ENCODE results near the gene EPS8L2. TPM values are rescaled to one million over a fixed set of nuclear protein-coding genes. Genes with fewer than 3 reads are reported as not detected.

EPS8L2 gene
- total and polyA plus RNA-seq, 2 of the 8 experiments (the other 6 are each of a cell fraction or from before 2014, with no cell fraction given): 38.5 to 57.0 TPM

- Histone ChIP-seq H3K27ac (ENCODE audit: low read depth, low read length) (no peak overlapping the region), H2AFZ (ENCODE audit: low read length) (no peak overlapping the region), H2AK5ac (ENCODE audit: low read depth, low read length) (no peak overlapping the region), H3K4me3 (ENCODE audit: extremely low read depth in 1 of 4, insufficient read depth in 2 of 4, low read depth in 3 of 4, low read length in 4 of 4) (no peak overlapping the region), H3K4me1 (replicated peaks in 1 of 4; ENCODE audit: control insufficient read depth in 3 of 4, insufficient read depth in 4 of 4, low read length in 3 of 4) (peaks cover 0 to 2% (median 0%) of the 10 kb centered on the region in 4 experiments; a peak in 3 of 7 replicates), H3K14ac (ENCODE audit: insufficient read length) (no peak overlapping the region), H3K23me2 (ENCODE audit: low read depth, low read length) (no peaks in the 10 kb centered on the region), H3K56ac (replicated peaks; ENCODE audit: insufficient read length, low read depth, low read length) (no peak overlapping the region), H2BK20ac (ENCODE audit: low read length) (no peak overlapping the region), H3K79me2 (ENCODE audit: control insufficient read depth in 1 of 2, insufficient read depth in 2 of 2, low read length in 2 of 2) (no peaks in the 10 kb centered on the region), H3K9ac (replicated peaks in 1 of 4; ENCODE audit: extremely low read depth in 1 of 4, low read depth in 3 of 4, low read length in 3 of 4) (no peak overlapping the region), H2BK12ac (ENCODE audit: low read depth, low read length) (no peak overlapping the region), H4K20me1 (replicated peaks in 1 of 2; ENCODE audit: control insufficient read depth in 1 of 2, insufficient read depth in 2 of 2, low read length in 2 of 2) (peaks cover 0 to 4% of the 10 kb centered on the region in 2 experiments), H4K91ac (replicated peaks; ENCODE audit: insufficient read length, low read length) (no peak overlapping the region), H3K18ac (ENCODE audit: extremely low read depth, low read length) (no peak overlapping the region), H3K9me3 (ENCODE audit: insufficient read depth in 2 of 2, low read depth in 1 of 2, low read length in 1 of 2) (no peaks in the 10 kb centered on the region), H4K5ac (ENCODE audit: insufficient read length, low read depth, low read length) (no peak overlapping the region), H2BK5ac (ENCODE audit: low read depth, low read length) (no peak overlapping the region), H3K36me3 (ENCODE audit: control insufficient read depth in 2 of 4, insufficient read depth in 4 of 4, low read length in 3 of 4) (peaks cover 2 to 32% (median 17%) of the 10 kb centered on the region in 4 experiments; a peak in 7 of 8 replicates), H2BK120ac (replicated peaks; ENCODE audit: low read depth, low read length) (no peak overlapping the region), H3K23ac (ENCODE audit: insufficient read length) (no peak overlapping the region), H2BK15ac (ENCODE audit: low read length) (no peak overlapping the region), H3K4ac (replicated peaks; ENCODE audit: insufficient read length, low read depth, low read length) (no peak overlapping the region), H3K27me3 (replicated peaks in 1 of 4; ENCODE audit: control insufficient read depth in 3 of 4, extremely low read depth in 1 of 4, insufficient read depth in 3 of 4, low read length in 3 of 4) (no peaks in the 10 kb centered on the region), H3K4me2 (ENCODE audit: insufficient read depth in 1 of 2, low read depth in 2 of 2, low read length in 2 of 2) (no peak overlapping the region), H3K79me1 (ENCODE audit: low read depth, low read length) (no peaks in the 10 kb centered on the region; the same call in 1 of the 2 replicates), H4K8ac (ENCODE audit: extremely low read depth, insufficient read depth, low read length) (no peak overlapping the region; the same call in 1 of the 2 replicates)
- ChIA-PET POLR2A (ENCODE audit: partially characterized antibody) (interaction anchor here (0.7 to 2.6 kb wide), 4 partner anchors 10 to 25 kb away, joined by 3 to 9 read pairs (median 4); partner anchors contain the start of gene EPS8L2), CTCF (ENCODE audit: partially characterized antibody) (interaction anchor here (0.6 to 3.6 kb wide), 8 partner anchors 11 to 169 kb away, joined by 3 to 15 read pairs (median 6); no protein-coding TSS in a partner anchor)
- FAIRE-seq (no peak), DNase-seq (ENCODE audit: low read depth in 1 of 2, low spot score in 2 of 2) (no peak)
- TF ChIP-seq FOSL1 (IDR thresholded peaks at IDR 0.05; ENCODE audit: insufficient read depth, low read depth, low read length): no peak
- TF ChIP-seq EP300 (IDR thresholded peaks at IDR 0.05; ENCODE audit: borderline replicate concordance in 1 of 2, low read depth in 2 of 2, low read length in 2 of 2): no peak
- no peak for TF ChIP-seq SRF (IDR thresholded peaks at IDR 0.05; ENCODE audit: low read depth, low read length)
- TF ChIP-seq TAF1 (IDR thresholded peaks at IDR 0.05; ENCODE audit: low read depth, low read length): no peak
- TF ChIP-seq JUND (IDR thresholded peaks at IDR 0.05; ENCODE audit: low read length): no peak
- TF ChIP-seq SIN3A (conservative IDR thresholded peaks at IDR 0.05 in 1 of 2, IDR thresholded peaks at IDR 0.05 in 1 of 2; ENCODE audit: low read depth in 1 of 2, low read length in 2 of 2): no peak
- TF ChIP-seq BRCA1 (IDR thresholded peaks at IDR 0.05; ENCODE audit: low read depth, low read length): no peak
- TF ChIP-seq CHD1 (IDR thresholded peaks at IDR 0.05; ENCODE audit: low read depth, low read length): no peak
- no peak for TF ChIP-seq ASH2L (IDR thresholded peaks at IDR 0.05; ENCODE audit: low read length)
- TF ChIP-seq CEBPB (IDR thresholded peaks at IDR 0.05; ENCODE audit: low read depth, low read length): no peak
- no peak for TF ChIP-seq ATF3 (IDR thresholded peaks at IDR 0.05; ENCODE audit: insufficient read depth, low read depth, low read length)
- WGBS, 2 experiments (ENCODE audit: extremely low coverage in 1 of 2, insufficient coverage in 1 of 2, insufficient read length in 1 of 2, insufficient replicate concordance in 2 of 2, low coverage in 1 of 2, low lambda C conversion rate in 2 of 2, missing lambda C conversion rate in 1 of 2): 96% methylated on average over 18 of the region's 19 CpGs; no CpG with 5 or more reads in 1 of the 2 experiments
Observed at GRCh38 chr11:680476-680875, 25.6 kb upstream of the EPS8L2 start.

Measured in H1 (cell line).